HFFc6 (cell line): ENCODE data around the gene SNRNP25. TPM values are rescaled to one million over a fixed set of nuclear protein-coding genes. Genes with fewer than 3 reads are reported as not detected.
"Not testable (repeated sequence)": the region's sequence is repeated elsewhere in the genome, so short reads cannot be mapped to it uniquely, and the experiment has no call there.

ENCODE experiments used
- DNase-seq: peaks from one replicate; pipeline ENCODE4 v3.0.0-alpha.2; 2018
- H3K27ac Mint-ChIP-seq: 2 replicates; pipeline ENCODE4 v1.8.0; 2020; ENCODE audit warnings: mild to moderate bottlenecking, mixed read lengths
- H3K27me3 Mint-ChIP-seq: 2 replicates; pipeline ENCODE4 v1.8.0; 2021; ENCODE audit warnings: mild to moderate bottlenecking, moderate library complexity, mixed read lengths; ENCODE audit not compliant: insufficient read depth
- H3K36me3 Mint-ChIP-seq: 2 replicates; pipeline ENCODE4 v1.8.0; 2021; ENCODE audit warnings: low read depth, mixed read lengths
- H3K4me1 Mint-ChIP-seq: 2 replicates; pipeline ENCODE4 v1.8.0; 2020; ENCODE audit warnings: low read depth, mixed read lengths
- H3K4me3 Mint-ChIP-seq: 2 replicates; pipeline ENCODE4 v1.8.0; 2020; ENCODE audit warnings: mild to moderate bottlenecking, moderate library complexity, mixed read lengths
- H3K9me3 Mint-ChIP-seq: 2 replicates; pipeline ENCODE4 v1.8.0; 2020; ENCODE audit warnings: mild to moderate bottlenecking, mixed read lengths
- total RNA-seq, 6 experiments: library from RNA; stranded (reverse); fragmentation: NEBNext Ultra II Directional; extraction: Animal tissue kit (Norgen Biotek cat#: 25700); gene quantifications; 2 replicates in 1 of 6; 3 replicates in 5 of 6; pipeline ENCODE4 v1.2.3, GENCODE V29; 2021
- TF ChIP-seq, protein P1 (sequence below): fragments of 200-600 bp; sonication (generic); IDR thresholded peaks from 2 replicates; pipeline ENCODE4 v1.5.0; 2021; ENCODE audit warnings: antibody characterized with exemption, mild to moderate bottlenecking

Gene SNRNP25
- total RNA-seq, 6 experiments from 2014 or later: 40.3 to 53.1 (median 44.0) TPM

DNA sequence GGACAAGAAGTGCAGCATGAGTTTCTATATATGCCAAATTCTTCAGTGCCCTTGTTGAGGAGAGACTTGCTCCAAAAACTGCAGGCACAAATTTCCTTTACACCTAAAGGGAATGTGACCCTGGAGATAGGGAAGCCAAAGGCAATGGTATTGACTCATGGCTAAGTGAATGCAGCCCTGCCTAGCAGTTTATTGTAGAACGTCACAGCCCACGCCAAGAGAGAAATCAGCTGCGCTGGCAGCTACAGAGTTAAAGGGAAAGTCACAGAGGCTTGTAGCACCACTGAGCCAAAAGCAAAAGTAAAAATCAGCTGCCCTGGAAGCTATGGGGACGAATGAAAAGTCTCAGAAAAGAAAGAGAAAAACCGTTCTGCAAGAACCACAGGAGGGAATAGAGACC lies 10.3 kb upstream of the SNRNP25 start:
- Mint-ChIP-seq H3K36me3 (peaks cover 21% of the 10 kb centered on the region), H3K27me3 (no peaks in the 10 kb centered on the region), H3K27ac (no peak overlapping the region), H3K4me1 (no peaks in the 10 kb centered on the region), H3K9me3 (no peaks in the 10 kb centered on the region), H3K4me3 (no peak overlapping the region)
- TF ChIP-seq, protein P1, sequence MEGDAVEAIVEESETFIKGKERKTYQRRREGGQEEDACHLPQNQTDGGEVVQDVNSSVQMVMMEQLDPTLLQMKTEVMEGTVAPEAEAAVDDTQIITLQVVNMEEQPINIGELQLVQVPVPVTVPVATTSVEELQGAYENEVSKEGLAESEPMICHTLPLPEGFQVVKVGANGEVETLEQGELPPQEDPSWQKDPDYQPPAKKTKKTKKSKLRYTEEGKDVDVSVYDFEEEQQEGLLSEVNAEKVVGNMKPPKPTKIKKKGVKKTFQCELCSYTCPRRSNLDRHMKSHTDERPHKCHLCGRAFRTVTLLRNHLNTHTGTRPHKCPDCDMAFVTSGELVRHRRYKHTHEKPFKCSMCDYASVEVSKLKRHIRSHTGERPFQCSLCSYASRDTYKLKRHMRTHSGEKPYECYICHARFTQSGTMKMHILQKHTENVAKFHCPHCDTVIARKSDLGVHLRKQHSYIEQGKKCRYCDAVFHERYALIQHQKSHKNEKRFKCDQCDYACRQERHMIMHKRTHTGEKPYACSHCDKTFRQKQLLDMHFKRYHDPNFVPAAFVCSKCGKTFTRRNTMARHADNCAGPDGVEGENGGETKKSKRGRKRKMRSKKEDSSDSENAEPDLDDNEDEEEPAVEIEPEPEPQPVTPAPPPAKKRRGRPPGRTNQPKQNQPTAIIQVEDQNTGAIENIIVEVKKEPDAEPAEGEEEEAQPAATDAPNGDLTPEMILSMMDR: no peak
- DNase-seq: no peak

DNA sequence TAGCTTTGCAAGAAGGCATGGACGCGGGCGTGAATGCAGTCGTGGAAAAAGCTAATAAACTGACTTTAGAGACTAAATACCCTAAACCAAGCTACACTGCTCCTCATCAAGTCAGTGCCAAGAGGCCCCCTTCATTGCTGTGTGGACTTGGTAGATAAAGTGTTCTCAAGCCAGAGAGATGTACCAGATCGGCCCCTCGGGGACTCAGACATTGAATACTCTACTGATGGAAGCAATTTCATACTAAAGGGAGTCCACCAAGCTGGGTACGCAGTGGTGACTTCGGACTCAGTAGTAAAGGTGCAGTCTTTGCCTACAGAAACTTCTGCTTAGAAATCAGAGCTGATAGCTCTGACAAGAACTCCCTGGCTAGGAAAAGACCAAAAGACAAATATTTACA lies 9.0 kb upstream of the SNRNP25 start:
- H3K27me3 Mint-ChIP-seq: no peaks in the 10 kb centered on the region
- TF ChIP-seq, protein P1: no peak
- no peak for DNase-seq

DNA sequence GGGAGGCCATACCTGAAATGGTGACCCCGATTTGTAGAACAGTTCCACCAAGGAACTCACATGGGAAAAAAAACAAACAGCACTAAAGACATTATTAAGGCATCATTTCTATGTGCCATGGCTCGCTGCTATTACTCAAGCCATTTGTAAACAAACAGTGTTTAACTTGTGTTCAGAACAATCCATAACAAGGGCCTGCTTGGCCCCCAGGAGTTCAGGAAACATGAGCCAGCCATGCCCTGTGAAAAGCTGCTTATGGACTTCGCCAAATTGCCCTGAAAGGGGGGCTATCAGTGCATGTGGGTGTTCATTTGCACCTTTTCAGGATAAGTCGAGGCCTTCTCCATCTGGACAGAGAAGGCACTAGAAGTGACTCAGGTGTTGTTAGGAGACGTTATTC lies 8.2 kb upstream of the SNRNP25 start:
- no peak overlapping the region for H3K27ac Mint-ChIP-seq
- TF ChIP-seq, protein P1: no peak

More for the DNA sequence above, 9.0 kb upstream of the SNRNP25 start:
- no peaks in the 10 kb centered on the region for H3K9me3 Mint-ChIP-seq
- H3K36me3 Mint-ChIP-seq: peaks cover 24% of the 10 kb centered on the region
- H3K4me3 Mint-ChIP-seq: no peak overlapping the region
- H3K27ac Mint-ChIP-seq: no peak overlapping the region
- no peaks in the 10 kb centered on the region for H3K4me1 Mint-ChIP-seq

DNA sequence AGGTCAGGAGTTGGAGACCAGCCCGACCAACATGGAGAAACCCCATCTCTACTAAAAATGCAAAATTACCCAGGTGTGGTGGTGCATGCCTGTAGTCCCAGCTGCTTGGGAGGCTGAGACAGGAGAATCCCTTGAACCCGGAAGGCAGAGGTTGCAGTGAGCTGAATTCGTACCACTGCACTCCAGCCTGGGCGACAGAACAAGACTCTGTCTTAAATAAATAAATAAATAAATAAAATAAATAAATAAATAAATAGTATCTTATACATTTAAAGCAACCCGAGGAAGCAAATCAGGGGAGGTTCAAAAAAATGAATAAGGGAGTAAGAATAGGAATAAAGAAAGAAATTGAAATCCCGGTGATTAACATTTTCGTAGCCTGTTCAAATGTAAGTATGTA lies 7.1 kb upstream of the SNRNP25 start:
- not testable (repeated sequence) for DNase-seq, H3K4me1 Mint-ChIP-seq, H3K4me3 Mint-ChIP-seq, H3K27me3 Mint-ChIP-seq, H3K27ac Mint-ChIP-seq, H3K9me3 Mint-ChIP-seq
- peaks cover 39% of the 10 kb centered on the region for H3K36me3 Mint-ChIP-seq

More for the DNA sequence above, 8.2 kb upstream of the SNRNP25 start:
- H3K4me3 Mint-ChIP-seq: no peak overlapping the region
- no peaks in the 10 kb centered on the region for H3K9me3 Mint-ChIP-seq
- no peaks in the 10 kb centered on the region for H3K4me1 Mint-ChIP-seq
- no peaks in the 10 kb centered on the region for H3K27me3 Mint-ChIP-seq
- DNase-seq: no peak
- H3K36me3 Mint-ChIP-seq: peaks cover 28% of the 10 kb centered on the region

DNA sequence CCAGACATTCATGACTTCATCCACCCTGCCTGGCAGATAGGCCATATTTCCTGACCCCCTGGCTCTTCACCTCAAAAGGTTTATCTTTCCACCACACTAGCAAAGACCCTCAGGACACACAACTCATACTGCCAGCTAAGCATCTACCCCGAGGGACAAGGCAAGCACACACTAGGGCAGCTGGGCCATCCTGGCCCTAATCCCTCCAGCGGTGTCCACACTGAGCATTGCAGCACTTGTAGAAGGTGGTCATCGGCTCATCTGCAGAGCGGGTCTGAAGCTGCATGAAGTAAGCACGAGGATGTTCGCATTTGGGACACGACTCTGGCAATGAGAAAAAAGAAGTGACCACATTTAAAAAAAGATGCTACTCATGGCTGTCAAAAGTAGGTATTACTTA lies 6.4 kb upstream of the SNRNP25 start:
- peaks cover 11% of the 10 kb centered on the region for H3K4me1 Mint-ChIP-seq
- H3K36me3 Mint-ChIP-seq: peaks cover 34% of the 10 kb centered on the region
- no peak overlapping the region for H3K4me3 Mint-ChIP-seq
- TF ChIP-seq, protein P1: no peak
- no peak for DNase-seq
- H3K27ac Mint-ChIP-seq: no peak overlapping the region
- H3K27me3 Mint-ChIP-seq: no peaks in the 10 kb centered on the region
- no peaks in the 10 kb centered on the region for H3K9me3 Mint-ChIP-seq

DNA sequence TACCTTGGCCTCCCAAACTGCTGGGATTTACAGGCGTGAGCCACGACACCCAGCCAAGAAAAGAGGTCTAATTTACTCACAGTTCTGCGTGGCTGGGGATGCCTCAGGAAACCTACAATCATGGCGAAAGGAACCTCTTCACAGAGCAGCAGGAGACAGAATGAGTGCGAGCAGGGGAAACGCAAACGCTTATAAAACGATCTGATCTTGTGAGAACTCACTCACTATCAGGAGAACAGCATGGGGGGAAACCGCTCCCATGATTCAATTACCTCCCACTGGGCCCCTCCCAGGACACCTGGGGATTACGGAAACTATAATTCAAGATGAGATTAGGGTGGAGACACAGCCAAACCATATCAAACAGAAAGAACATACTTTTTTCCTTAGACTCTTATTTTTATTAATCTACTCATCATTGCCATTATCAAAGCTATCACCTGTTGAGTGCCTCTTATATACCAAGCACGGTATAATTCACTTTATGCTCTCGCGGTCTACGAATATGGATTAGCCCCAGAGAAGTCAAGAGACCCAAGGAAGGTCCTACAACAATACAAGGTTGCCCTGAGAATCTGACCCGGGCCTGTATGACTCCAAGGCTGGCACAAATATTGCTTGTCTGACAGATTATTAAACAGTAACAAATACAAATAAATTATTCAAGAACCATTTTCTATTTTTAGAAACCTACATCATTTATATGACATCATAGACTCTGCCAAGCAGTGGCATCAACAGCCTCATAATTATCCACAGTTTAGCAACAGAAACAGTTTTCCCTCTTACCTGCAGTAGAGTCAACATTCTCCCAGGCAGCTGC lies 2.6 kb upstream of the SNRNP25 start:
- no peak for DNase-seq
- Mint-ChIP-seq H3K9me3 (no peaks in the 10 kb centered on the region), H3K4me3 (peak overlapping the region; percentile 35), H3K36me3 (peaks cover 25% of the 10 kb centered on the region), H3K27me3 (peaks cover under 1% of the 10 kb centered on the region; the same call in 1 of the 2 replicates), H3K4me1 (peaks cover 17% of the 10 kb centered on the region), H3K27ac (no peak overlapping the region)
- TF ChIP-seq, protein P1: no peak
